Adrenal gland (tissue), 12 donors: ENCODE measurements around the gene NACC2. TPM values are rescaled to one million over a fixed set of nuclear protein-coding genes. Genes with fewer than 3 reads are reported as not detected.

ENCODE experiments used
- DNase-seq, 7 donors: peaks; one replicate each; pipeline ENCODE4 v3.0.0-alpha.2; 2019 to 2020
- H3K27ac ChIP-seq, 5 donors: fragments of 200-600 bp; sonication (generic) in 4 of 5; 1 replicate in 3 of 5; 2 replicates in 2 of 5; pipeline versions ENCODE4 v1.5.1 to v1.8.0; 2016 to 2020; ENCODE audit warnings: mild to moderate bottlenecking in 1 of 5
- H3K27me3 ChIP-seq: fragments of 200-600 bp; 2 replicates; pipeline ENCODE4 v1.8.0; 2021
- H3K36me3 ChIP-seq, 2 donors: fragments of 200-600 bp; replicated peaks in 1 of 2; 1 replicate in 1 of 2; 2 replicates in 1 of 2; pipeline versions ENCODE4 v1.5.1 to v1.8.0; 2018 to 2022
- H3K4me1 ChIP-seq, 2 donors: fragments of 200-600 bp; replicated peaks in 1 of 2; 1 replicate in 1 of 2; 2 replicates in 1 of 2; pipeline versions ENCODE4 v1.5.1 to v1.8.0; 2018 to 2021
- H3K4me3 ChIP-seq, 4 donors: fragments of 200-600 bp; sonication (generic) in 3 of 4; one replicate each; pipeline ENCODE4 v1.5.1; 2016 to 2018
- H3K9me3 ChIP-seq, 3 donors: fragments of 200-600 bp; sonication (generic) in 1 of 3; replicated peaks in 1 of 3; 1 replicate in 2 of 3; 2 replicates in 1 of 3; pipeline versions ENCODE4 v1.5.1 to v1.8.0; 2016 to 2021
- POLR2A ChIP-seq, 2 donors: fragments of 450-650 bp; IDR thresholded peaks; one replicate each; pipeline ENCODE4 v1.6.1; 2017; ENCODE audit warnings: antibody characterized with exemption in 2 of 2, mild to moderate bottlenecking in 2 of 2, moderate library complexity in 1 of 2
- WGBS, 4 donors: extraction: QIAGEN DNeasy Blood & Tissue Kit in 2 of 4; methylation state at CpG; one replicate each; pipeline versions ENCODE4 v1.1.5 to v1.1.7; 2013 to 2017; 5-methylcytosine and 5-hydroxymethylcytosine counted together
- intact Hi-C, 2 donors: fragments of 100-400 bp; cut with DNase I; formaldehyde crosslinking; loops; one replicate each; pipeline versions ENCODE4 v1.14.1 to v1.15.0; 2022 to 2023
- polyA plus RNA-seq, 3 donors: library from polyadenylated mRNA; stranded (reverse); fragments of 200-250 nt in 2 of 3; fragments of 350-450 nt in 1 of 3; fragmentation: Illumina TruSeq in 1 of 3; extraction: RNeasy Lipid Tissue Mini Kit (QIAGEN cat#74804) in 1 of 3; gene quantifications; one replicate each; pipeline ENCODE4 v1.2.3, GENCODE V29; 2013 to 2014
- total RNA-seq, 9 donors: library from RNA; depleted of rRNA in 4 of 9; stranded (reverse); fragments of >200 nt in 4 of 9; fragments of 120-200 nt in 1 of 9; fragmentation: NEBNext Ultra II Directional in 1 of 9; extraction: Animal tissue kit (Norgen Biotek cat#: 25700) in 1 of 9; gene quantifications; one replicate each; pipeline versions ENCODE4 v1.1.0 to v1.2.4, GENCODE V29; 2013 to 2023
- TF ChIP-seq, protein P1 (sequence below), 6 experiments: fragments of 450-650 bp in 4 of 6; fragments of 200-600 bp in 2 of 6; sonication (generic) in 1 of 6; IDR thresholded peaks; 1 replicate in 5 of 6; 2 replicates in 1 of 6; pipeline versions ENCODE4 v1.5.1 to v1.8.0; 2016 to 2021; ENCODE audit warnings: antibody characterized with exemption in 6 of 6, mild to moderate bottlenecking in 2 of 6, moderate library complexity in 1 of 6
- donor health status: healthy with polysubstance abuse.
- donor health status: Bipolar disorder and iron deficiency.
- donor health status: DM: yes; HTN: yes; CAD: no.
- donor health status: DM: no; HTN: no; CAD: no.
- donor health status: DM: no; HTN: no; CAD: no.
- donor health status: DM: yes; HTN: yes; CAD: no.

The NACC2 gene
- total and polyA plus RNA-seq, 12 donors = 3.3 to 61.0 (median 35.3) TPM

DNA sequence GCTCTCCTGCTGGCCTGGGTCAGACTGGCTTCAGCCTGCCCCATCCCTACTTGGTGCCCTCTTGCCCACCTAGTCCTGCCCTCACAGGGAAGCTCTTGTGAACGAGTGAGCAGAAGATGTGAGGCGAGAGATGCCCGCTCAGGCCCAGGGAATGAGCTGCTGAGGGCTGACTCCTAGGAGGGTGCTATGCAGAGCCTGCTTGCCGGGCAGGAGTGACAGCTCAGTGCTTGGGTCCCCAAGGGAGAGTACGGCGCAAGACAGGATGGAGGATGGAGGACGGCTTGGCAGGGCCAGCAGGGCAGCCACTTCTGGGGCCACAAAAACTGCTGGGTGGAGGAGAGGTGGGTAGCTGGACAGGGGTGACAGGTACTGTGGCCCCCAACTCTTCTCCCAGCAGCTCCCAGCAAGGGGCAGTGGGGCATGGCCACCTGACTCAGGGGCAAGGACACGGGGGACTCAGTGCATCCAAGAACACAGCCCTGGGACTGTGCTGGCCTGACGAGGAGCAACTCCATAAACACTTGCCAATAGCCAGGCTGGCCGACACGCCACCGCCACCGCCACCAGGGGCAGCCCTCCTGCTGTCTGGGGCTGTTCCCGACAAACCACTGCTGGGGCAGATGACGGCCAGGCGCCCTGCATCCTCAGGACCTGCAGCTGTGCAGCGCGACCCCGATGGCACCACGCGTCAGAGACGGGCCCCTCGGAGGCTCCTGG is 78.4 kb downstream of the NACC2 start:
- 92 to 96% (median 95%) methylated on average over 5 to 23 of the region's 23 CpGs for WGBS, 4 donors
- H3K4me3 ChIP-seq = no peak overlapping the region
- H3K36me3 ChIP-seq = no peaks in the 10 kb centered on the region
- intact Hi-C loops = no loop called here
- H3K9me3 ChIP-seq = no peaks in the 10 kb centered on the region
- peak in 3 of 7 donors; percentile 1 to 14 (median 12) for DNase-seq
- H3K27me3 ChIP-seq = no peaks in the 10 kb centered on the region
- peaks cover 10 to 14% of the 10 kb centered on the region in 2 donors for H3K4me1 ChIP-seq
- no peak overlapping the region for H3K27ac ChIP-seq
- TF ChIP-seq POLR2A (IDR thresholded peaks at IDR 0.05) = no peak
- TF ChIP-seq, protein P1, sequence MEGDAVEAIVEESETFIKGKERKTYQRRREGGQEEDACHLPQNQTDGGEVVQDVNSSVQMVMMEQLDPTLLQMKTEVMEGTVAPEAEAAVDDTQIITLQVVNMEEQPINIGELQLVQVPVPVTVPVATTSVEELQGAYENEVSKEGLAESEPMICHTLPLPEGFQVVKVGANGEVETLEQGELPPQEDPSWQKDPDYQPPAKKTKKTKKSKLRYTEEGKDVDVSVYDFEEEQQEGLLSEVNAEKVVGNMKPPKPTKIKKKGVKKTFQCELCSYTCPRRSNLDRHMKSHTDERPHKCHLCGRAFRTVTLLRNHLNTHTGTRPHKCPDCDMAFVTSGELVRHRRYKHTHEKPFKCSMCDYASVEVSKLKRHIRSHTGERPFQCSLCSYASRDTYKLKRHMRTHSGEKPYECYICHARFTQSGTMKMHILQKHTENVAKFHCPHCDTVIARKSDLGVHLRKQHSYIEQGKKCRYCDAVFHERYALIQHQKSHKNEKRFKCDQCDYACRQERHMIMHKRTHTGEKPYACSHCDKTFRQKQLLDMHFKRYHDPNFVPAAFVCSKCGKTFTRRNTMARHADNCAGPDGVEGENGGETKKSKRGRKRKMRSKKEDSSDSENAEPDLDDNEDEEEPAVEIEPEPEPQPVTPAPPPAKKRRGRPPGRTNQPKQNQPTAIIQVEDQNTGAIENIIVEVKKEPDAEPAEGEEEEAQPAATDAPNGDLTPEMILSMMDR (IDR thresholded peaks at IDR 0.05) = no peak

DNA sequence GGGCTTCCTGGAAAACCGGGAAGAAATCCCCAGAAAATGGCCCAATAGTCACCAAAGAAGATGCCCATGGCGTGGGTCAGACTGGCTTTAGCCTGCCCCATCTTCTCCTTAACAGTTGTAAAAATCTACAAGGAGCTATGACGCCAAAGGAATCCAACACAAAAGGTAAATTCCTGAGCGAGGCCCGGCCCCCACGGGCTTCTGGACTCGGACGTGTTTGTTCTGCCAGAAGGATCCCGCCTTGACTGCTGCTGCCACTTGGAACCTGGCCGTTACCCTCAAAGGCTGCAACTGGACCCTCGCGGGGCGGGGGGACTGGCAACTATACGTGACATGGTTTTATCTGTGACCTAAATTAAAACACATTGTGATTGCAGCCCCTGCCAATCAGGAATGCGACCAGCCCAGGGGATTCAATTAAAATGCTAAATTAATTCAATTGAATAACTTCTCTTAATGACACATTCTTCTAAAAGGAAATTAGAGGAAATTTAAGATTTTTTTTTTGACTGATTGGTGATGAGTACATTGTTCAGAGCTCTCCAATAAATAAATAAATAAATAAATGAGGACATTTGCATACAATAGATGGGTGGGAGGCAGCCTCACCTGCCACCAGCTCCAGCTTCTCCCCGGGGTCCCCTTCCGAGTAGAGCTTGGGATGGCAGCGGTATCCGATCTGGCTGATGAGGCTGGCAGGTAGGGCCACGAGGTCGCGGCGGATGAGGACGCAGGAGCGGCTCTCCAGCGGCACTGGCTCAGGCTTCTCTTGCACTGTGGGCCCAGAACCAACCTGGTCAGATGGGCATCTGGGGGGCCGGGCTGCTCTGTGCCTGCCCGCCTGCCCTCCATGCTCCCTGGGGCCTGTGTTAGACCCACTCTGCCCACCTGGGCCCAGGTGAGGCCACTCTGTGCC is 79.2 kb downstream of the NACC2 start:
- DNase-seq = peak in 4 of 7 donors; percentile 1 to 25 (median 10)
- WGBS, 4 donors = 88 to 93% (median 91%) methylated on average over 27 to 28 of the region's 28 CpGs

DNA sequence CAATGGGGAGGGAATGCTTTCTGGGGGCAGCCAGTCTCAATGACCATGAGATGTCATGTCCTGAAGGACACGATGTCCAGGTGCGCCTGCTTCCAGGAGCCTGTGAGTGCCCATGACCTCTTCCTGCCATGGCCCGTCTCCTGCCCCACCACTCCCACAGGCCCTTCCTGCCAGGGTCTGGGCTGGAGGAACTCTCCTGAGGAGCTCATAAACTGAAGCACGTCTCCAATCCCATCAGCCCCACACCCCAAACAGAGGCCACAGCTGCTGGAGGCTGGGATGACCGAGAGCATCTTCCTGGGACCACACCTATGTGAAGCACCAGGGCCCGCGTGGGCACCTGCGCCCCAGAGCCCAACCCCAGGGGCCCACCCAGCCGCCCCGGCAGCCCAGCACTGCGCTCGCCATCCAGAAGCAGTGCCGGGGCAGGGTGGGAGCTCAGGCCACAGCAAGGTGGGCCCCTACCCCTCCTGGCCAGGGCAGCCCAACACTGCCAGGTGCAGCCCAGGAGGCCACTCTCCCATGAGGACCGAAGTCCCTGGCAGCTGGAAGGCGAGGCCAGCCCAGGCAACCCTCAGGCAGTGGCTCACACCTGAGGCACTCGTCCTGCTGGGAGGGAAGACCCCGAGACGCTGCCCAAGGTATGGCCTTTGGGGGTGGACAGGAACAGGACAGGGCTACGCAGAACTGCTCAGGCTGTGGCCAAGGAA is 80.0 kb downstream of the NACC2 start:
- H3K27ac ChIP-seq = peak overlapping the region in 1 of 5 donors; percentile 16
- DNase-seq = peak in 4 of 7 donors; percentile 0 to 15 (median 8)
- 80 to 97% (median 84%) methylated on average over 1 to 19 of the region's 19 CpGs for WGBS, 4 donors
- no peaks in the 10 kb centered on the region for H3K9me3 ChIP-seq
- no peaks in the 10 kb centered on the region for H3K27me3 ChIP-seq
- TF ChIP-seq POLR2A (IDR thresholded peaks at IDR 0.05) = no peak
- TF ChIP-seq, protein P1 (IDR thresholded peaks at IDR 0.05) = no peak
- H3K36me3 ChIP-seq = no peaks in the 10 kb centered on the region
- intact Hi-C loops = no loop called here
- H3K4me1 ChIP-seq = peaks cover 17 to 21% of the 10 kb centered on the region in 2 donors
- H3K4me3 ChIP-seq = no peak overlapping the region

More for the DNA sequence above, 79.2 kb downstream of the NACC2 start:
- H3K27ac ChIP-seq = no peak overlapping the region
- H3K27me3 ChIP-seq = no peaks in the 10 kb centered on the region
- intact Hi-C loops = no loop called here
- H3K4me3 ChIP-seq = no peak overlapping the region
- peaks cover 17 to 21% of the 10 kb centered on the region in 2 donors for H3K4me1 ChIP-seq
- TF ChIP-seq POLR2A (IDR thresholded peaks at IDR 0.05) = no peak
- TF ChIP-seq, protein P1 (IDR thresholded peaks at IDR 0.05) = no peak
- H3K9me3 ChIP-seq = no peaks in the 10 kb centered on the region
- no peaks in the 10 kb centered on the region for H3K36me3 ChIP-seq
